GM18505 (cell line): Measurements from ENCODE around the gene INPP5A.

Source experiments
- ATAC-seq: cut with Tn5 transposase; IDR thresholded peaks from one replicate; pipeline ENCODE4 v1.9.1; 2021; ENCODE audit not compliant: unreplicated experiment
- POLR2A ChIP-seq: IDR thresholded peaks from 4 replicates; pipeline ENCODE4 v1.6.1; 2011; ENCODE audit warnings: borderline replicate concordance; ENCODE audit not compliant: insufficient read depth, insufficient read length; ENCODE audit errors: extremely low read depth

Gene INPP5A

DNA sequence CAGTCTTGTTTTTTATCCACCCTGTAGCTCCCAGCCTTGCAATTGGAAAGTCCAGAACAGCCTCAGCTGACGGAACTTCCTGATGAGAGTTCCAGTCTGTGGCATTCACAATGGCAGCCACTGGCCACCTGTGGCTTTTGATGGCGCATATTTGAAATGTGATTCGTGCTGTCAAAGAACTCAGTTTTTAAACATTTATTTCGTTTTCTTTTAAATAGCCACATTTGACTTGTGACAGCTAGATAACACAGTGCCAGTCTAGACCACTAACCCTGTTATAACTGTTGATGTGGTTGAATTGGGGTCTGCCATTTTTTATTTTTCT lies 97.3 kb downstream of the INPP5A start:
- no peak for TF ChIP-seq POLR2A
- no peak for ATAC-seq

DNA sequence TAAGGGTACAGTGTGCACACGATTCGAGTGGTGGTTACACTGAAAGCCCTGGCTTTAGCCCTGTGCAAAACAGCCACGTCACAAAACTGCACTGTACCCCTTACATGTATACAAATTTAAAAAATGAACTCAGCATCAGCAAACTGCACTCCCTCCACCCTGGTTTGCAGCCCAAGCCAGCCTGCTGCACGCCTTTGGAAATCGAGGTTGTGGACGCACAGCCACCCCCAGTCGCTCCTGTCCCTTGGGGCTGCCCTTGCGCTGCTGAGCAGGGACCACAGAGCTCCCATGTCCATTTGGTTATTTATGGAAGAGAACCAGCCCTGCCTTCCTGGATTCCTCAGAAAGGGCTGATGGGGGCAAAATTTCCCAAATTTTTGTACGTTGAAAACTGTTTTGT lies 98.8 kb downstream of the INPP5A start:
- no peak for ATAC-seq
- TF ChIP-seq POLR2A, result no peak

DNA sequence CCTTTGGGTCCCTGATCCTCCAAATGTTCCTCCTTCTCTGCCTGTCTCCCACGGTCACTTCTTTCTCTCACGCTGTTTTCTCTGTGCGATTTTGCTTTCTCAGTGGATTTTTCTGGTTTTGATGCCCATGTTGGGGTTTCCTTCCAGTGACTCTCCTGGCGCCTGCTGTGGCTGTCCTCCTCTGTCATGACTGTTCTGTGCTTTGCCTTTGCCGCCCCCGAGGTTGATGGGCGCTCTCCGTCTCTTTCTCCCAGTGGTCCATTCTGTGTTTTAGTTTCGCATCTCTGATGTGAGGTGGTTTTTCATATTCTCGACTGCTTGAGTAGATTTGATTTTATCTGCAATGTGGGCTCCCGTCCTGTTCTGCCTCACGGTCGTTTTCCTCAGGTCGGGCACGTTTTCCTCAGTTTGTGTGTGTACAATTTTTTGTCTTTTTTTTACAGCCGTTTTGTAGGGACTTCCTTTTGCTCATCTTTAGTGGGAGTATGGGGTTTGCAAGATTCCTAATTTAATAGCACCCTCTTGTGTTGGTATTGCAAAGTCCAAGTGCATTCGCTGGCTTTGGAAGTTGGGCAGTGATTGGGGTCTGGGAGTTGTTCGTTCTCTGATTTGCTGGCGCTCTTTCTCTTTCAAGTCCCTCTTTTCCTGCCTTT lies 100.0 kb downstream of the INPP5A start:
- TF ChIP-seq POLR2A, result no peak
- no peak for ATAC-seq

DNA sequence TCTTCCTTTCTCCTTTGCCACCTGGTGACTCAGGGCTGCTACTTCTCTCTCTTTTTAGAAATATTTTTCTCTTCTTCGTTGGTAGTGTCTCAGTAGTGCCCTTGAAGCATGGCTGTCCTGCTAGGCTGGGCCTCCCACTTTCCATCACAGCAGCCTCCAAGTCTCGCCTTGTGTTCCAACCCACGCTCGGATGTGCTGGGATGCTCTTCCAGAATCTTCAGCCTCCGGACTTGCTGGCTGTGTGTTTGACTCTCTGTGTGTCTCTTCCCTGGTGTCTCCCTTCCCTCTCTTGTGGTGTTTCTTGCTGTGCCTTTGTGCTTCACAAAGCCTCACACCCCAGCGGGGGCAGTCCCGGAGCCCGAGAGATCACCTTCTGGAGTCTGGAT lies 100.5 kb downstream of the INPP5A start:
- ATAC-seq, result no peak
- TF ChIP-seq POLR2A, result no peak

DNA sequence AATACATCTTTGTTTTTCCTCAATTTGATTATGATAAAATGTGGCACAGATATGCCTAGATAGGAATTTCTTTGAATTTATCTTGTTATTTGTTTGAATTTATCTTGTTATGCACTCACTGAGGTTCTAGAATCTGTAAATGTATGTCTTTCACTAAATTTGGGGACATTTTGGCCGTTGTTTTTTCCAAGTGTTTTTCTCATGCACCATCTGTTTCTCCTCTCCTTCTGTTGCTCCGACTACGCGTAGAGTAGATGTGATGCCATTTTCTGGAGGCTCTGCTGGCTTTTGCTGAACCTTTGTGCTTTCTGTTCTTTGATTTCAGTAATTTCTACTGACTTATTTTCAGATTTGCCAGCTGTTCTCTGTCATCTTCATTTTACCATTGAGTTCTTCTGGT lies 101.9 kb downstream of the INPP5A start:
- no peak for TF ChIP-seq POLR2A
- no peak for ATAC-seq

DNA sequence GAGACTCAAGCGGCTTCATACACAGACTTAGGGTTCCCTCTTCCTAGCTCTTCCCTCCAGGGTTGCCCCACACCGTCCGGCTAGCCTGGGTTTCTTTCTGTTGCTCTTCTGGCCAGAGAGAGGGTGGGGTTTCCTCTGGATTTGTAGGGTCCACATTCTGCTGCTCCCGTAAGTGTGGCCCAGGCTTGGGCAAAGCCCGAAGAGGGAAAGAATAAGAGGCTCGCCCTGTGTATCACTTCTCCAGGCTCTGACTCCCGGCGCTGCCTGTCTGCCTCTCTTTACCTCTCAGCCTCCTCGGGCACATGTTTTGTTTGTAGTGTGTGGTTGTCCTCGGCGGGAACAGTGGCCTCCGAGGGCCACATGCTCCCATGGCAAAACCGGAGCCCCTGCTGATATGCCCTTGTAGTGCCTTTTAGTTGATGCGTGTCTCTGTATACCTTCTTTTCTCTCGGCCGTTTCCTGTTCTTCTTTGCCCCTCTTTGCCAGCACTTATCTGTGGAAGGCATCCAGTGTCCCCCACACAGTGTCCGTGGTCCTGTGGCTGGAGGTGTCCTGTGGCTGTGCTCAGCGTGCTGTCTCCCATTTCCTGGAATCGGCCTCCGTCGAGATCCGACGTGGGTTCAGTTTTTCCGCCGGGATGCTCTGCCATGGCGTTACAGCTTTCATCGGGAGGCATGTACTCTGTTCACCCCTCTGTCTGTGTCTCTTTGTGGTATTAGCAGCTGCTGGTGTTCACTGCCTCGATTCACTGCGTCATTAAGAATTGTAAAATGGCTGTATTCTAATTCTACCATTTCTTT lies 102.9 kb downstream of the INPP5A start:
- TF ChIP-seq POLR2A, result no peak
- ATAC-seq, result no peak

DNA sequence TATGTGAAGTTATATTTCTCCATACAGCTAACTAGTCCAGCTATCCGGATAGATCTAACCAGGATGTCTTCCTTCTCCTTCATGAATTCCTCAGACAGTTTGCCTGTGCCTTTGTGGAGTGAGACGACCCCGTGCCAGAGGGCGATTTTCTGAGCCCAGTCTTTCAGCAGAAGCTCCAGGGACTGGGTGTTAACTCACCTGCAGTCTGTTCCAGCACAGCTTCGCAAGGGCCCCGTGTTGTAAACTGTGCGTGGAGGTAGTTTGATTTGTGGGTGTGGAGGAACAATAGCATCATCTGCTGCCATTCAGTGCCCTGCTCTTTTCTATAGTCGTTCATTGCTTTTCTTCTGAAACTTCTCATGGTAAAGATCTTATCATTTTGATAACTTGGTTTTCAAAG lies 103.8 kb downstream of the INPP5A start:
- no peak for TF ChIP-seq POLR2A
- ATAC-seq, result no peak

DNA sequence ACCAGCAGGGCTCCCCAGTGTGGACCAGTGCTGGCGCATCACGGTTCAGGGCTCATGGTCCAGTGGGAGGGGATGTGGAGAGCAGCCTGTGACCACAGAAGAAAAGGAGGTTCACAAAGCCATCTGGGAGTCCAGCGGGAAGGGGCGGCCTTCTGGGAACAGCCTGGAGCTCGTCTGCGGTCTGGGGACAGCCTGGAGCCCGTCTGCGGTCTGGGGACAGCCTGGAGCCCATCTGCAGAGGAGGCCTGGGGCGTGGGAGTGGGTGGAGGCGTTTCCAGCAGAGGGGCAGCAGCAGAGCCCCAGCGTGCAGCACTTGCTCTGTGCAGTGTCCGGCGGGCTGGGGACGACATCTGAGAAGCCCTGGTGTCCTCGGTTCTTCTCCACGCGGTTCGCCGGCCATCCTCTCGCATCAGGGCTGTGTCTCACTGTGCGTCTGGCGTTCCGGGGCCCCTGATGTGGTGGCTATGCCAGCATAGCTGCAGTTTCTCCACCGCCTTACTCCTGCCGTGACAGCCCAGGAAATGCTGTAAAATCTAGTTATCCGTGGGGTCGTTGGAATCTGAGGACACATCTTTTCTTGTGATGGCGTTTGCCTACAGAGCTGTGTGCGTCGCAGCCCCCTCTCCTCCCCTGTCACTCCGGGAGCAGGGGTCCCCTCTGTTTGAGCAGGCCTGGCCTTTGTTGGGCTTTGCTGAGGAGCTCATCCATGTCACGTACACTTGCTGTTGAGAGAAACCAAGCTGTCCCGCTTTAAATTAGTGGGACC lies 104.6 kb downstream of the INPP5A start:
- no peak for ATAC-seq
- TF ChIP-seq POLR2A, result no peak

DNA sequence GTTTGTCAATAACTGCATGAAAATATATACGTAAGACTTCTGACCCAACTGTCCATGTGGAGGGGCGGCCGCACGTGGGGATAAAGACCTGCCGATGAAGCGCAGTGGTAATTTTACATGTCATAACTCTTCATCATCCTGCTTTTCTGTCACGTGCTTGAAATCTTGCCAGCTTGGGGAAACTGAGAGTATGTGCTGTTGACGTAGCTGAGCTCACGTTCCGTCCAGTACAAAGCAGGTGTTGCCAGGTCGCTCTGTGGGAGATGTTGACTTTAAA lies 105.1 kb downstream of the INPP5A start:
- TF ChIP-seq POLR2A, result no peak
- ATAC-seq, result no peak

DNA sequence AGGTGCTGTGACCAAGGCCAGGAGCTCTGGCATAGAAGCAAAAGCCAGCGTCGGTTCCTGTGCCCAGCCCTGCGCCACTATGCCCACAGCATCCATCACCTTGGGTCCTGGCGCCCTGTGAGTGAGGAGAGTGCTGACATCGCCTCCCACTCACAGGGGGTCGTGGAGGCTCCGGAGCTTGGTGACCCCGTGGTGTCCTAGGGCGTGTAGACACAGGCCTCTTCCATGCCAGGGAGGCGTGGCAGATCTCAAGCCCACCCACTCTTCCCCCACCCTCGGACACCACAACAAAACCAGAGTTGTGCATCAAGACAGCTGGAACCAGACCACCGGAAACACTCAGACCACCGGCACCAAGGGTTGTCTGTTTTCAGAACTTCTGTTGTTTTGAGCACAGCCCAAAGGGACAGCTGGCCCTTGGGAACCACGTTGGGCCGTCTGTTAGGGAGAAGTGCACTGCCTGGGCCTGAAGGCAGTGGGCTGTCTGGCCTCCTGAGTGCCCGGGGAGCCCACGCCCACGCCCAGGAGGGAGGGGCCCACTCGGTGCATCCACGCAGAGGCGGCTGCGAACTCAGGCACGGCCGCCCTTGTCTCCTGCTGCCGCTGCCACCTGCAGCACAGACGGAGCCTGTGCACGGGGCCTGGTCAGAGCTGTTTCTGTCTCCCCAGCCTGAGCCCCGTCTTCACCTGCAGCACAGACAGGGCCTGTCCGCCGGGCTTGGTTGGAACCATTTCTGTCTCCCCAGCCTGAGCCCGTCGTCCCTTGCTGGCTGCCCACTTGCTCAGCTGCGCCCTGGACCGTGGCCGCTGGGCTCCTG lies 106.3 kb downstream of the INPP5A start:
- TF ChIP-seq POLR2A, result no peak
- ATAC-seq, result no peak

DNA sequence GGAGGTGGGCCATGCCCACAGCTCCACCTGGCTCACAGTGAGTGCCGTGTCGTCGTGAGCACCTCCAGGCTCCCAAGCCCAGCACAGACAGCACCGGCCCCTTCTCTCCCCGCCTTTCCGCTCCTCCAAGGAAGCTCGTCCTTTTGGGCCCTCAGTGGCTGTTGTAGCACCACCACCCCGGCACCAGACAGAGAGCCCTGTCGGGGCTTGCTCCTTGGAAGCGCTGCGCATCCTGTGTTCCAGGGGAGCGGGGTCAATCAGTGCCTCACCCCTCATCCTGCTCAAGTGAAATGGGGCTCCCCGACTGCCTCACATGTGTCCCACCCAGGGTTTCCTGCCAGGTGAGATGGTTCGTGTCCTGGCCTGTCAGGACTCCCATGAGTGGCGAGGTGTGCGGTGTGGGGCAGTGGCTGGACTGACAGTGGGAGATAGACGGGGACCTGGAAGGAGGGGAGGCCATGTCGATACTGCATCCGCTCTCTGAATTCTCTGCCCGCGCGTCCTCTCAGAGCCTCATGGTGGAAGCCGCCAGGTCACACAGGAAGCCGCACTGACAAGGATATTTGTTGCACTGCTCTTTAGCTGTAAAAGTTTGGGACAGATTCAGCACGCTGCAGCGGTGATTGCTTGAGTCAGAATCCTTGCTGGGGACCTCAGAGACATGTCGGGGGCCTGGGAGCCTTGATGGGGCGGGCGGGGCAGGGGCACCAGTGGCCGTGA lies 107.1 kb downstream of the INPP5A start:
- no peak for ATAC-seq
- TF ChIP-seq POLR2A, result no peak

DNA sequence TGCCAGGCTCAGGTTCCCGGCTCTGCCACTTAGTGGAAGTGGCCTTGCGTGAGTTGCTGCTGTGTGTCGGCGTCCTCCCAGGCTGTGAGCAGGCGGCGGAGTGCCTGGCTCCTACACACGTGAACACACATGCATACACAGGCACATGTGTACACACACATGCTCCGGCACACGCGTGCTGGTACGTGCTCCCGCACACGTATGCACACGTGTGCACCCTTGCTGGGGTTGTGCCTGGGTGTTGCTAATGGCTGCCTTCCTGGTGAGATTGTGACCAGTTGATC lies 107.6 kb downstream of the INPP5A start:
- TF ChIP-seq POLR2A, result no peak
- ATAC-seq, result no peak
